ENCODE results near the gene FLT3. TPM values are rescaled to one million over a fixed set of nuclear protein-coding genes. Genes with fewer than 3 reads are reported as not detected.
"Not testable (repeated sequence)": the region's sequence is repeated elsewhere in the genome, so short reads cannot be mapped to it uniquely, and the experiment has no call there.

The FLT3 gene
- polyA plus RNA-seq, 3 donors, result 0.25 to 0.39 (median 0.28) TPM

GRCh38 chr13:28046981-28047380 is 53.4 kb downstream of the FLT3 start:
- no peak for DNase-seq (ENCODE audit: low read depth in 3 of 3, low spot score in 2 of 3)

- no peak for DNase-seq (ENCODE audit: low read depth in 3 of 3, low spot score in 2 of 3)
Measured at GRCh38 chr13:28045861-28046260, 54.5 kb downstream of the FLT3 start.

GRCh38 chr13:28044608-28045007 is 55.8 kb downstream of the FLT3 start:
- no peak for DNase-seq (ENCODE audit: low read depth in 3 of 3, low spot score in 2 of 3)

GRCh38 chr13:28043224-28043623 is 57.2 kb downstream of the FLT3 start:
- DNase-seq (ENCODE audit: low read depth in 3 of 3, low spot score in 2 of 3), result no peak

- no peak for DNase-seq (ENCODE audit: low read depth in 3 of 3, low spot score in 2 of 3)
Measured at GRCh38 chr13:28041501-28041900, 58.9 kb downstream of the FLT3 start.

- no peak for DNase-seq (ENCODE audit: low read depth in 3 of 3, low spot score in 2 of 3)
Measured at GRCh38 chr13:28041031-28041461, 59.3 kb downstream of the FLT3 start.

GRCh38 chr13:28037399-28037798 is 63.0 kb downstream of the FLT3 start:
- no peak for DNase-seq (ENCODE audit: low read depth in 3 of 3, low spot score in 2 of 3)

- DNase-seq (ENCODE audit: low read depth in 3 of 3, low spot score in 2 of 3), result no peak
Measured at GRCh38 chr13:28035146-28035782, 65.1 kb downstream of the FLT3 start.

- no peak for DNase-seq (ENCODE audit: low read depth in 3 of 3, low spot score in 2 of 3)
Measured at GRCh38 chr13:28033894-28034655, 66.3 kb downstream of the FLT3 start.

- not testable (repeated sequence) for DNase-seq (ENCODE audit: low read depth in 3 of 3, low spot score in 2 of 3)
Measured at GRCh38 chr13:28032438-28032837, 67.9 kb downstream of the FLT3 start.

- DNase-seq (ENCODE audit: low read depth in 3 of 3, low spot score in 2 of 3), result no peak
Measured at GRCh38 chr13:28031896-28032288, 68.5 kb downstream of the FLT3 start.

GRCh38 chr13:28031220-28031895 is 69.0 kb downstream of the FLT3 start:
- DNase-seq (ENCODE audit: low read depth in 3 of 3, low spot score in 2 of 3), result no peak

- DNase-seq (ENCODE audit: low read depth in 3 of 3, low spot score in 2 of 3), result no peak
Measured at GRCh38 chr13:28027607-28028364, 72.6 kb downstream of the FLT3 start.

- no peak for DNase-seq (ENCODE audit: low read depth in 3 of 3, low spot score in 2 of 3)
Measured at GRCh38 chr13:28027071-28027470, 73.3 kb downstream of the FLT3 start.

- DNase-seq (ENCODE audit: low read depth in 3 of 3, low spot score in 2 of 3), result no peak
Measured at GRCh38 chr13:28026508-28026907, 73.9 kb downstream of the FLT3 start.

- DNase-seq (ENCODE audit: low read depth in 3 of 3, low spot score in 2 of 3), result no peak
Measured at GRCh38 chr13:28022848-28023518, 77.4 kb downstream of the FLT3 start.

- DNase-seq (ENCODE audit: low read depth in 3 of 3, low spot score in 2 of 3), result no peak
Measured at GRCh38 chr13:28014301-28014700, 86.1 kb downstream of the FLT3 start.

- DNase-seq (ENCODE audit: low read depth in 3 of 3, low spot score in 2 of 3), result no peak
Measured at GRCh38 chr13:28013482-28013881, 86.9 kb downstream of the FLT3 start.

- DNase-seq (ENCODE audit: low read depth in 3 of 3, low spot score in 2 of 3), result no peak
Measured at GRCh38 chr13:28012896-28013295, 87.5 kb downstream of the FLT3 start.

- no peak for DNase-seq (ENCODE audit: low read depth in 3 of 3, low spot score in 2 of 3)
Measured at GRCh38 chr13:28012383-28012782, 88.0 kb downstream of the FLT3 start.
